Liver (tissue), 3 donors: Measurements from ENCODE around the gene CKM.

Experiments
- JUND ChIP-seq, 2 donors: IDR thresholded peaks; 2 replicates each; pipeline ENCODE4 v1.6.1; 2016; ENCODE audit warnings: antibody characterized with exemption in 2 of 2
- TAF1 ChIP-seq: conservative IDR thresholded peaks from 2 replicates; pipeline ENCODE4 v1.6.1; 2016; ENCODE audit warnings: antibody characterized with exemption, mild to moderate bottlenecking
- TF ChIP-seq, protein P1 (sequence below): IDR thresholded peaks from 2 replicates; pipeline ENCODE4 v1.6.1; 2016; ENCODE audit warnings: antibody characterized with exemption
- TF ChIP-seq, protein P2 (sequence below): IDR thresholded peaks from 2 replicates; pipeline ENCODE4 v1.6.1; 2016; ENCODE audit warnings: antibody characterized with exemption
- TF ChIP-seq, protein P3 (sequence below): fragments of 150-350 bp; IDR thresholded peaks from 2 replicates; pipeline ENCODE4 v1.5.1; 2017; ENCODE audit warnings: improper control_type of control experiment, low read depth, low read length; ENCODE audit not compliant: missing input control
- donor health status: healthy.
- donor health status: healthy.

DNA sequence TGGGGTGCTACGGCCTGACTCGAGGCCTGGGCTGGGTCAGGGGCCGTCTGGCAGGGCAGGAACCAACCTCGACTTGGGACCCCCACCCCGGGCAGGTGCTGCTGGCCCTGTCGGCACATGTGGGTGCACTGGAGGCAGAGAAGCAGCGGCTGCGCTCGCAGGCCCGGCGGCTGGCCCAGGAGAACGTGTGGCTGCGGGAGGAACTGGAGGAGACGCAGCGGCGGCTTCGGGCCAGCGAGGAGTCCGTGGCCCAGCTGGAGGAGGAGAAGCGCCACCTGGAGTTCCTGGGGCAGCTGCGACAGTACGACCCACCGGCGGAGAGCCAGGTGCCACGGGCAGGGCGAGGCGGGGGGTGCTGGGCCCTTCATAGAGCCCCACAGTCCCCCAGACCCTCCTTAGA lies 23.8 kb upstream of the CKM start:
- TF ChIP-seq, protein P1, sequence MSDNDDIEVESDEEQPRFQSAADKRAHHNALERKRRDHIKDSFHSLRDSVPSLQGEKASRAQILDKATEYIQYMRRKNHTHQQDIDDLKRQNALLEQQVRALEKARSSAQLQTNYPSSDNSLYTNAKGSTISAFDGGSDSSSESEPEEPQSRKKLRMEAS = no peak
- TF ChIP-seq JUND (IDR thresholded peaks at IDR 0.05) (no peak), TAF1 (no peak)
- TF ChIP-seq, protein P2, sequence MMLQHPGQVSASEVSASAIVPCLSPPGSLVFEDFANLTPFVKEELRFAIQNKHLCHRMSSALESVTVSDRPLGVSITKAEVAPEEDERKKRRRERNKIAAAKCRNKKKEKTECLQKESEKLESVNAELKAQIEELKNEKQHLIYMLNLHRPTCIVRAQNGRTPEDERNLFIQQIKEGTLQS = no peak
- TF ChIP-seq, protein P3, sequence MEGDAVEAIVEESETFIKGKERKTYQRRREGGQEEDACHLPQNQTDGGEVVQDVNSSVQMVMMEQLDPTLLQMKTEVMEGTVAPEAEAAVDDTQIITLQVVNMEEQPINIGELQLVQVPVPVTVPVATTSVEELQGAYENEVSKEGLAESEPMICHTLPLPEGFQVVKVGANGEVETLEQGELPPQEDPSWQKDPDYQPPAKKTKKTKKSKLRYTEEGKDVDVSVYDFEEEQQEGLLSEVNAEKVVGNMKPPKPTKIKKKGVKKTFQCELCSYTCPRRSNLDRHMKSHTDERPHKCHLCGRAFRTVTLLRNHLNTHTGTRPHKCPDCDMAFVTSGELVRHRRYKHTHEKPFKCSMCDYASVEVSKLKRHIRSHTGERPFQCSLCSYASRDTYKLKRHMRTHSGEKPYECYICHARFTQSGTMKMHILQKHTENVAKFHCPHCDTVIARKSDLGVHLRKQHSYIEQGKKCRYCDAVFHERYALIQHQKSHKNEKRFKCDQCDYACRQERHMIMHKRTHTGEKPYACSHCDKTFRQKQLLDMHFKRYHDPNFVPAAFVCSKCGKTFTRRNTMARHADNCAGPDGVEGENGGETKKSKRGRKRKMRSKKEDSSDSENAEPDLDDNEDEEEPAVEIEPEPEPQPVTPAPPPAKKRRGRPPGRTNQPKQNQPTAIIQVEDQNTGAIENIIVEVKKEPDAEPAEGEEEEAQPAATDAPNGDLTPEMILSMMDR = no peak
